ENCODE data around the gene IL9R.
"Not testable (repeated sequence)": the region's sequence is repeated elsewhere in the genome, so short reads cannot be mapped to it uniquely, and the experiment has no call there.

The IL9R gene

GRCh38 chrX:156002507-156002906, 5.0 kb downstream of the IL9R start:
- no peak for TF ChIP-seq CTCF (IDR thresholded peaks at IDR 0.05; ENCODE audit: control extremely low read depth, extremely low read depth, low read depth, missing control alignments)
- CTCF ChIA-PET = no interaction called here
- no peak for DNase-seq (ENCODE audit: extremely low spot score)
- POLR2A ChIA-PET = no interaction called here

DNA sequence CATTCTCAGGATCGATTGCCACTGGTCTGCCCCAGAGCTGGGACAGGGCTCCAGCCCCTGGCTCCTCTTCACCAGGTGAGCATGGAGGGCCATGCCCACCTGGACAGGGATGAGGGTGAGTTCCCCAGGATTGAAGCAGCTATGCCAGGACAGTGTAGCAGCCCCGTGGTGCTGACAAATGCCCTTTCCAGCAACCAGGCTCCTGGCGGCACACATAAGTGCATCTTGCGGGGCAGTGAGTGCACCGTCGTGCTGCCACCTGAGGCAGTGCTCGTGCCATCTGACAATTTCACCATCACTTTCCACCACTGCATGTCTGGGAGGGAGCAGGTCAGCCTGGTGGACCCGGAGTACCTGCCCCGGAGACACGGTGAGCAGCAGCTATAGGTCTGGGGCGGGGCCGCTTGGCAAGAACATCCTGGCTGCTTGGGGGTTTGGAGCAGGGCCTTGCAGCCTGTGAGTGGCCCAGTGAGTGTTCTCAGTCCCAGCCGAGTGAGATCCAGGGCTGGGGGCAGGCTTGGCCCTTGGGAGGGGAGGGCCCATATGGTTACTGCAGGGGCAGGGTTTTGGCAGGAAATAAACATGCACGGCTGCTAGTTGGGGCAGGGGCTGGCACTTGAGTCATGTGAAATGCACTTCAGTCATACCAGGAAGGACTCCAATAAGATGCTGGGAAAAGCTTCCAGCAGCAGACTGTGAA, 6.1 kb downstream of the IL9R start:
- DNase-seq (ENCODE audit: extremely low spot score) = no peak
- no peak for TF ChIP-seq CTCF (IDR thresholded peaks at IDR 0.05; ENCODE audit: control extremely low read depth, extremely low read depth, low read depth, missing control alignments)
- ChIA-PET POLR2A (no interaction called here), CTCF (no interaction called here)

GRCh38 chrX:156004256-156004655, 6.8 kb downstream of the IL9R start:
- ChIA-PET CTCF (no interaction called here), POLR2A (no interaction called here)
- no peak for DNase-seq (ENCODE audit: extremely low spot score)
- TF ChIP-seq CTCF (IDR thresholded peaks at IDR 0.05; ENCODE audit: control extremely low read depth, extremely low read depth, low read depth, missing control alignments) = no peak

GRCh38 chrX:156004740-156005139, 7.2 kb downstream of the IL9R start:
- no peak for DNase-seq (ENCODE audit: extremely low spot score)
- TF ChIP-seq CTCF (IDR thresholded peaks at IDR 0.05; ENCODE audit: control extremely low read depth, extremely low read depth, low read depth, missing control alignments) = no peak
- ChIA-PET POLR2A (no interaction called here), CTCF (no interaction called here)

DNA sequence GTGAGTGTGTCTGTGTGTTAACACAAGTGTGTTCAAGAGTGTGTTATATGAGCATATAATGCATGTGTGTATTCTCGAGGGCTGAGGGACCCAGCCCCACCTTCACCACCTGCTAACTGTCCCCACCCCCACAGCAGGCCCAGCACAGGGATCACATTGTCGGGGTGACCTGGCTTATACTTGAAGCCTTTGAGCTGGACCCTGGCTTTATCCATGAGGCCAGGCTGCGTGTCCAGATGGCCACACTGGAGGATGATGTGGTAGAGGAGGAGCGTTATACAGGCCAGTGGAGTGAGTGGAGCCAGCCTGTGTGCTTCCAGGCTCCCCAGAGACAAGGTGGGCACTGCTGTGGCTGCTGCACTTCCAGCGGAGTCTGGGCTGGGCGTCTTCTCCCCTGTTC, 7.6 kb downstream of the IL9R start:
- no peak for DNase-seq (ENCODE audit: extremely low spot score)
- TF ChIP-seq CTCF (IDR thresholded peaks at IDR 0.05; ENCODE audit: control extremely low read depth, extremely low read depth, low read depth, missing control alignments) = no peak
- POLR2A ChIA-PET = no interaction called here
- CTCF ChIA-PET = no interaction called here

DNA sequence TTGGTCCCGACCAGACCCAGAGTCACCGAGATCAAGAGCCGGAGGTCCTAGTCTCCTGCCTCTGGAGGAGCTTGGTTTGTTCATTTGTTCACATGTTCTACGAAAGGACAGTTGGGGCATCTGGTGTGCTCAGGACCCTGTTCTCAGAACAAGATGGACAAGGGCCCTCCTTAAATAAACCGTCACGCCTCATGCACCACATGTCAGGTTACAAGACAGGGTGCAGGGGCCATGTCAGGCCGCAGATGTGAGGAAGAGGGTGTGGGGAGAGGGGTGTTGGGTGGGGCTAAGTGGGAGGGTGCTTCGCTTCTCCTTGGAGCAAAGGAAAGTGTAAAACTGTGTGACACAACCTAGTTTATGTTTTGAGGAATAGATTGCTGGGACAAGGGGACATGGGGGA, 9.0 kb downstream of the IL9R start:
- CTCF ChIA-PET; DNase-seq (ENCODE audit: extremely low spot score): not testable (repeated sequence)

GRCh38 chrX:156008379-156008778, 10.9 kb downstream of the IL9R start:
- CTCF ChIA-PET, POLR2A ChIA-PET: not testable (repeated sequence)

More for the DNA sequence above, 9.0 kb downstream of the IL9R start:
- POLR2A ChIA-PET = not testable (repeated sequence)

GRCh38 chrX:156008915-156009314, 11.4 kb downstream of the IL9R start:
- no peak for TF ChIP-seq CTCF (IDR thresholded peaks at IDR 0.05; ENCODE audit: control extremely low read depth, extremely low read depth, low read depth, missing control alignments)
- DNase-seq (ENCODE audit: extremely low spot score) = no peak
- ChIA-PET POLR2A (no interaction called here), CTCF (no interaction called here)

More at GRCh38 chrX:156008379-156008778, 10.9 kb downstream of the IL9R start:
- DNase-seq (ENCODE audit: extremely low spot score) = not testable (repeated sequence)

GRCh38 chrX:156009691-156010090, 12.2 kb downstream of the IL9R start:
- DNase-seq (ENCODE audit: extremely low spot score); CTCF ChIA-PET; POLR2A ChIA-PET: not testable (repeated sequence)

- DNase-seq (ENCODE audit: extremely low spot score); POLR2A ChIA-PET; CTCF ChIA-PET: not testable (repeated sequence)
Measured at GRCh38 chrX:156013286-156013953, 15.9 kb downstream of the IL9R start.

GRCh38 chrX:156019846-156020245, 22.4 kb downstream of the IL9R start:
- POLR2A ChIA-PET; CTCF ChIA-PET; DNase-seq (ENCODE audit: extremely low spot score): not testable (repeated sequence)
